HCT116 (cell line): ENCODE data around the gene ANKS1A. TPM values are rescaled to one million over a fixed set of nuclear protein-coding genes. Genes with fewer than 3 reads are reported as not detected.
A peak's percentile ranks its signal among the peaks of the same experiment; 100 is the strongest.

ENCODE experiments used
- ATAC-seq: fragments of 200-7000 bp; cut with Tn5 transposase; 2 replicates; pipeline ENCODE4 v1.9.1; 2020; ENCODE audit warnings: mild to moderate bottlenecking, moderate library complexity
- BruUV-seq: library from RNA; stranded (reverse); fragments of 400-500 nt; replicated peaks from 2 replicates; lab custom pipeline; 2021; lab: Mats Ljungman, UMichigan
- CTCF ChIA-PET: fragments of 300-600 bp; sonication (Branson Sonifier 250); formaldehyde crosslinking; loops from one replicate; lab custom pipeline; 2021; ENCODE audit warnings: antibody characterized with exemption; lab: Charles Lee
- POLR2A ChIA-PET: fragments of 300-600, 350-600 bp; sonication (Branson Sonifier 250); formaldehyde crosslinking; loops from one replicate; lab custom pipeline; 2021; ENCODE audit warnings: antibody characterized with exemption; lab: Charles Lee
- RAD21 ChIA-PET, 2 experiments: fragments of 300-600 bp; sonication (Branson Sonifier 250); formaldehyde crosslinking; loops; one replicate each; lab custom pipeline; 2023; ENCODE audit warnings: low total read pairs in 2 of 2; ENCODE audit not compliant: uncharacterized antibody in 2 of 2, unreplicated experiment in 2 of 2, low non-redundant PET in 1 of 2; lab: Charles Lee
- DNase-seq: peaks from one replicate; pipeline ENCODE4 v3.0.0-alpha.2; 2010; ENCODE audit warnings: low read depth, low spot score
- H2AFZ ChIP-seq: fragments of 200-600 bp; shearing (Covaris generic), sonication (generic); 2 replicates; pipeline ENCODE4 v1.6.1; 2017; ENCODE audit warnings: low read depth, mixed run types, mixed read lengths, antibody characterized with exemption, low read length; ENCODE audit not compliant: poor library complexity, severe bottlenecking
- H3K27ac ChIP-seq: 2 replicates; pipeline ENCODE4 v1.5.1; 2012; ENCODE audit warnings: low read depth, low read length
- H3K27me3 ChIP-seq: fragments of 200-600 bp; sonication (generic); 2 replicates; pipeline ENCODE4 v1.6.1; 2016; ENCODE audit warnings: mixed run types, low read length, mixed read lengths; ENCODE audit not compliant: insufficient read depth
- H3K36me3 ChIP-seq, 2 experiments: fragments of 200-500 bp in 1 of 2; fragments of 200-600 bp in 1 of 2; sonication (Bioruptor generic) in 1 of 2; sonication (generic) in 1 of 2; 2 replicates each; pipeline versions ENCODE4 v1.5.1 to v1.6.1; 2014 to 2016; ENCODE audit warnings: low read length in 2 of 2, inconsistent platforms in 1 of 2, mixed read lengths in 1 of 2, mixed run types in 1 of 2; ENCODE audit not compliant: insufficient read depth in 2 of 2, control insufficient read depth in 1 of 2
- H3K4me1 ChIP-seq, 2 experiments: fragments of 200-600 bp in 1 of 2; sonication (generic) in 1 of 2; 2 replicates each; pipeline versions ENCODE4 v1.5.1 to v1.6.1; 2012 to 2017; ENCODE audit warnings: low read length in 2 of 2, inconsistent platforms in 1 of 2, mild to moderate bottlenecking in 1 of 2, mixed read lengths in 1 of 2, mixed run types in 1 of 2, moderate library complexity in 1 of 2; ENCODE audit not compliant: insufficient read depth in 2 of 2, control insufficient read depth in 1 of 2
- H3K4me2 ChIP-seq: fragments of 200-600 bp; sonication (generic); 2 replicates; pipeline ENCODE4 v1.6.1; 2017; ENCODE audit warnings: mixed run types, low read length, mixed read lengths
- H3K4me3 ChIP-seq, 2 experiments: fragments of 200-600 bp in 1 of 2; sonication (generic) in 1 of 2; replicated peaks in 1 of 2; 2 replicates each; pipeline ENCODE4 v1.5.1; 2011 to 2016; ENCODE audit warnings: low read length in 2 of 2, control low read depth in 1 of 2, low read depth in 1 of 2, mild to moderate bottlenecking in 1 of 2, mixed read lengths in 1 of 2, mixed run types in 1 of 2
- H3K79me2 ChIP-seq: fragments of 200-600 bp; sonication (generic); 2 replicates; pipeline ENCODE4 v1.6.1; 2017; ENCODE audit warnings: mild to moderate bottlenecking, mixed run types, low read length, moderate library complexity, mixed read lengths; ENCODE audit not compliant: insufficient read depth
- H3K9ac ChIP-seq: fragments of 200-600 bp; sonication (generic); 2 replicates; pipeline ENCODE4 v1.6.1; 2016; ENCODE audit warnings: low read length, mixed read lengths
- H3K9me2 ChIP-seq: fragments of 200-600 bp; sonication (generic), shearing (Covaris generic); 2 replicates; pipeline ENCODE4 v1.6.1; 2017; ENCODE audit warnings: mixed run types, mild to moderate bottlenecking, moderate library complexity; ENCODE audit not compliant: insufficient read depth
- H3K9me3 ChIP-seq, 2 experiments: fragments of 200-500 bp in 1 of 2; fragments of 200-600 bp in 1 of 2; sonication (Bioruptor generic) in 1 of 2; sonication (generic) in 1 of 2; 2 replicates each; pipeline ENCODE4 v1.6.1; 2014 to 2017; ENCODE audit warnings: low read length in 2 of 2, mixed read lengths in 2 of 2, inconsistent platforms in 1 of 2, low read depth in 1 of 2, mild to moderate bottlenecking in 1 of 2, mixed run types in 1 of 2, moderate library complexity in 1 of 2; ENCODE audit not compliant: control insufficient read depth in 1 of 2, insufficient read depth in 1 of 2
- H4K20me1 ChIP-seq: fragments of 200-600 bp; sonication (generic), shearing (Covaris generic); 2 replicates; pipeline ENCODE4 v1.6.1; 2017; ENCODE audit warnings: mixed run types, mild to moderate bottlenecking, moderate library complexity; ENCODE audit not compliant: insufficient read depth
- CBX3 ChIP-seq: IDR thresholded peaks from 2 replicates; pipeline ENCODE4 v1.6.1; 2012; ENCODE audit warnings: low read depth
- EZH2 ChIP-seq: fragments of 200-600 bp; sonication (generic); IDR thresholded peaks from 2 replicates; pipeline ENCODE4 v1.6.1; 2017; ENCODE audit warnings: antibody characterized with exemption, mixed run types
- FOSL1 ChIP-seq: IDR thresholded peaks from 2 replicates; pipeline ENCODE4 v1.6.1; 2012; ENCODE audit warnings: low read depth
- JUND ChIP-seq: IDR thresholded peaks from 2 replicates; pipeline ENCODE4 v1.6.1; 2012
- POLR2A ChIP-seq: IDR thresholded peaks from 2 replicates; pipeline ENCODE4 v1.7.0; 2011; ENCODE audit warnings: borderline replicate concordance; ENCODE audit not compliant: insufficient read depth, insufficient read length; ENCODE audit errors: extremely low read depth
- POLR2AphosphoS5 ChIP-seq: IDR thresholded peaks from 2 replicates; pipeline ENCODE4 v1.6.1; 2011; ENCODE audit warnings: mild to moderate bottlenecking, low read depth, low read length, moderate library complexity
- RAD21 ChIP-seq: IDR thresholded peaks from 2 replicates; pipeline ENCODE4 v1.6.1; 2012; ENCODE audit warnings: low read depth, mild to moderate bottlenecking
- SIN3A ChIP-seq: IDR thresholded peaks from 2 replicates; pipeline ENCODE4 v1.6.1; 2012; ENCODE audit warnings: low read depth
- SP1 ChIP-seq: IDR thresholded peaks from 2 replicates; pipeline ENCODE4 v1.6.1; 2012; ENCODE audit warnings: low read depth
- YY1 ChIP-seq: IDR thresholded peaks from 2 replicates; pipeline ENCODE4 v1.6.1; 2011; ENCODE audit warnings: low read length, low read depth, moderate library complexity, mild to moderate bottlenecking; ENCODE audit not compliant: insufficient replicate concordance; ENCODE audit errors: extremely low read depth
- ZFX ChIP-seq: fragments of 450-650 bp; IDR thresholded peaks from 2 replicates; pipeline ENCODE4 v1.6.1; 2017
- ZNF274 ChIP-seq: fragments of 200-500 bp; sonication (Bioruptor generic); IDR thresholded peaks from 2 replicates; pipeline ENCODE4 v1.6.1; 2014; ENCODE audit warnings: mild to moderate bottlenecking, low read depth, low read length, inconsistent platforms
- intact Hi-C: fragments of 100-400 bp; cut with micrococcal nuclease; formaldehyde crosslinking; loops from 2 replicates; pipeline ENCODE4 v1.10.0; 2022
- total RNA-seq: library from RNA; stranded (reverse); gene quantifications from one replicate; pipeline ENCODE4 v1.2.1, GENCODE V29; 2021; ENCODE audit not compliant: unreplicated experiment
- TF ChIP-seq, protein P1 (sequence below): IDR thresholded peaks from 2 replicates; pipeline ENCODE4 v1.6.1; 2012
- TF ChIP-seq, protein P2 (sequence below): IDR thresholded peaks from 2 replicates; pipeline ENCODE4 v1.6.1; 2012; ENCODE audit warnings: low read depth

ANKS1A gene
- total RNA-seq, 1 experiment from 2014 or later: 20.6 TPM

DNA sequence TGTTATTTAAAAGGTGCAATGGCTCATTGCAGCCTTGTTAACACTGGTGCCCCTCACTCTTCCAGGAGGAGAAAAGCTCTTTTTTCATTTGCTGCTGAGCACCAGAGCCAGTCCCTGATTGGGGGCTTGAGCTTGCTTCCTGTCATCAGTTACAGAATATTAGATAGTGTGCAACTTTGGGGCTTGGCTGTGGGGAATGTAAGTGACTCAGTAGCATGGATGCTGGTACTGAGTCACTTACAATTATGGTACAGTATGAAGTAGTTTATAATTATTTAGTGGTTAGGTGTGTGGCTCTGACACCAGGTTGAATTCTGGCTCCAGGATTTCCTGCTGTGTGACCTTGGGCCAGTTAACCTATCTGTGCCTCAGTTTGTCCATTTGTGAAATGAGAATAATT lies 37.6 kb downstream of the ANKS1A start:
- H3K36me3 ChIP-seq: no peaks in the 10 kb centered on the region
- intact Hi-C loops: no loop called here
- no peak for TF ChIP-seq EZH2
- TF ChIP-seq FOSL1: no peak
- TF ChIP-seq ZFX: no peak
- no peak for TF ChIP-seq ZNF274
- no peak for TF ChIP-seq CBX3
- no peak for TF ChIP-seq JUND
- no peak for TF ChIP-seq YY1
- no peak for TF ChIP-seq RAD21
- TF ChIP-seq, protein P1, sequence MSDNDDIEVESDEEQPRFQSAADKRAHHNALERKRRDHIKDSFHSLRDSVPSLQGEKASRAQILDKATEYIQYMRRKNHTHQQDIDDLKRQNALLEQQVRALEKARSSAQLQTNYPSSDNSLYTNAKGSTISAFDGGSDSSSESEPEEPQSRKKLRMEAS: no peak
- no peak for TF ChIP-seq SIN3A
- no peak for TF ChIP-seq POLR2A
- TF ChIP-seq, protein P2, sequence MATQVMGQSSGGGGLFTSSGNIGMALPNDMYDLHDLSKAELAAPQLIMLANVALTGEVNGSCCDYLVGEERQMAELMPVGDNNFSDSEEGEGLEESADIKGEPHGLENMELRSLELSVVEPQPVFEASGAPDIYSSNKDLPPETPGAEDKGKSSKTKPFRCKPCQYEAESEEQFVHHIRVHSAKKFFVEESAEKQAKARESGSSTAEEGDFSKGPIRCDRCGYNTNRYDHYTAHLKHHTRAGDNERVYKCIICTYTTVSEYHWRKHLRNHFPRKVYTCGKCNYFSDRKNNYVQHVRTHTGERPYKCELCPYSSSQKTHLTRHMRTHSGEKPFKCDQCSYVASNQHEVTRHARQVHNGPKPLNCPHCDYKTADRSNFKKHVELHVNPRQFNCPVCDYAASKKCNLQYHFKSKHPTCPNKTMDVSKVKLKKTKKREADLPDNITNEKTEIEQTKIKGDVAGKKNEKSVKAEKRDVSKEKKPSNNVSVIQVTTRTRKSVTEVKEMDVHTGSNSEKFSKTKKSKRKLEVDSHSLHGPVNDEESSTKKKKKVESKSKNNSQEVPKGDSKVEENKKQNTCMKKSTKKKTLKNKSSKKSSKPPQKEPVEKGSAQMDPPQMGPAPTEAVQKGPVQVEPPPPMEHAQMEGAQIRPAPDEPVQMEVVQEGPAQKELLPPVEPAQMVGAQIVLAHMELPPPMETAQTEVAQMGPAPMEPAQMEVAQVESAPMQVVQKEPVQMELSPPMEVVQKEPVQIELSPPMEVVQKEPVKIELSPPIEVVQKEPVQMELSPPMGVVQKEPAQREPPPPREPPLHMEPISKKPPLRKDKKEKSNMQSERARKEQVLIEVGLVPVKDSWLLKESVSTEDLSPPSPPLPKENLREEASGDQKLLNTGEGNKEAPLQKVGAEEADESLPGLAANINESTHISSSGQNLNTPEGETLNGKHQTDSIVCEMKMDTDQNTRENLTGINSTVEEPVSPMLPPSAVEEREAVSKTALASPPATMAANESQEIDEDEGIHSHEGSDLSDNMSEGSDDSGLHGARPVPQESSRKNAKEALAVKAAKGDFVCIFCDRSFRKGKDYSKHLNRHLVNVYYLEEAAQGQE: no peak
- TF ChIP-seq SP1: no peak
- TF ChIP-seq POLR2AphosphoS5: no peak
- H3K79me2 ChIP-seq: peaks cover 7% of the 10 kb centered on the region
- H2AFZ ChIP-seq: no peak overlapping the region
- H3K4me2 ChIP-seq: no peak overlapping the region
- H3K27ac ChIP-seq: no peak overlapping the region
- DNase-seq (no peak), ATAC-seq (peak; percentile 63)
- ChIA-PET CTCF (no interaction called here), RAD21 (no interaction called here), POLR2A (no interaction called here)
- no peaks in the 10 kb centered on the region for H3K9me3 ChIP-seq
- H3K27me3 ChIP-seq: no peaks in the 10 kb centered on the region
- BruUV-seq: no TSS peak
- H4K20me1 ChIP-seq: no peaks in the 10 kb centered on the region
- no peak overlapping the region for H3K9ac ChIP-seq
- no peaks in the 10 kb centered on the region for H3K9me2 ChIP-seq
- no peak overlapping the region for H3K4me3 ChIP-seq
- peaks cover 0 to 19% of the 10 kb centered on the region in 2 experiments; a peak in 2 of 4 replicates for H3K4me1 ChIP-seq
